CD14-positive monocyte (primary cell): ENCODE measurements around the gene PTRH1. TPM values are rescaled to one million over a fixed set of nuclear protein-coding genes. Genes with fewer than 3 reads are reported as not detected.

ENCODE experiments used
- DNase-seq, 3 donors: peaks; one replicate each; pipeline ENCODE4 v3.0.0-alpha.2; 2011 to 2022
- H2AFZ ChIP-seq: 2 replicates; pipeline ENCODE4 v1.6.0; 2012; ENCODE audit warnings: mild to moderate bottlenecking, low read depth, low read length, inconsistent platforms; ENCODE audit not compliant: insufficient read depth, poor library complexity, severe bottlenecking
- H3K27ac ChIP-seq, 2 donors: 1 replicate in 1 of 2; 2 replicates in 1 of 2; pipeline ENCODE4 v1.5.1; 2012 to 2013; ENCODE audit warnings: low read length in 2 of 2, control low read depth in 1 of 2, inconsistent platforms in 1 of 2, low read depth in 1 of 2, mild to moderate bottlenecking in 1 of 2
- H3K27me3 ChIP-seq, 2 donors: one replicate each; pipeline versions ENCODE4 v1.6.0 to v1.6.1; 2011 to 2013; ENCODE audit warnings: low read length in 2 of 2; ENCODE audit not compliant: control insufficient read depth in 2 of 2, insufficient read depth in 2 of 2
- H3K36me3 ChIP-seq, 2 donors: replicated peaks in 1 of 2; 1 replicate in 1 of 2; 2 replicates in 1 of 2; pipeline versions ENCODE4 v1.5.1 to v1.6.1; 2012 to 2013; ENCODE audit warnings: low read length in 2 of 2, control low read depth in 1 of 2, inconsistent platforms in 1 of 2, mild to moderate bottlenecking in 1 of 2; ENCODE audit not compliant: insufficient read depth in 2 of 2, control insufficient read depth in 1 of 2
- H3K4me1 ChIP-seq, 2 donors: 1 replicate in 1 of 2; 2 replicates in 1 of 2; pipeline versions ENCODE4 v1.5.1 to v1.6.1; 2012 to 2013; ENCODE audit warnings: low read length in 2 of 2, control low read depth in 1 of 2, inconsistent platforms in 1 of 2, mild to moderate bottlenecking in 1 of 2, moderate library complexity in 1 of 2; ENCODE audit not compliant: insufficient read depth in 2 of 2, control insufficient read depth in 1 of 2
- H3K4me2 ChIP-seq: replicated peaks from 2 replicates; pipeline ENCODE3; 2012; ENCODE audit warnings: low read length, moderate library complexity, mild to moderate bottlenecking; ENCODE audit not compliant: poor library complexity, severe bottlenecking; ENCODE audit errors: extremely low read depth
- H3K4me3 ChIP-seq, 3 experiments: fragments of 200-600 bp in 1 of 3; sonication (generic) in 1 of 3; replicated peaks in 1 of 3; 1 replicate in 2 of 3; 2 replicates in 1 of 3; pipeline ENCODE4 v1.5.1; 2011 to 2013; ENCODE audit warnings: low read length in 3 of 3, mild to moderate bottlenecking in 3 of 3, control low read depth in 2 of 3, low read depth in 2 of 3, inconsistent platforms in 1 of 3, moderate library complexity in 1 of 3
- H3K79me2 ChIP-seq: 2 replicates; pipeline ENCODE4 v1.6.0; 2012; ENCODE audit warnings: mild to moderate bottlenecking, control low read depth, inconsistent platforms, low read length, moderate library complexity; ENCODE audit not compliant: insufficient read depth
- H3K9ac ChIP-seq: 2 replicates; pipeline ENCODE4 v1.6.0; 2017; ENCODE audit warnings: low read length, mild to moderate bottlenecking; ENCODE audit not compliant: insufficient read depth, poor library complexity, severe bottlenecking
- H3K9me3 ChIP-seq, 2 donors: replicated peaks in 1 of 2; 1 replicate in 1 of 2; 2 replicates in 1 of 2; pipeline versions ENCODE4 v1.5.1 to v1.6.1; 2012 to 2013; ENCODE audit warnings: low read length in 2 of 2, control low read depth in 1 of 2; ENCODE audit not compliant: control insufficient read depth in 1 of 2, insufficient read depth in 1 of 2
- H4K20me1 ChIP-seq: 2 replicates; pipeline ENCODE4 v1.6.0; 2012; ENCODE audit warnings: mild to moderate bottlenecking, low read length, control low read depth, moderate library complexity; ENCODE audit not compliant: insufficient read depth
- H3K27ac Mint-ChIP-seq, 7 donors: one replicate each; pipeline ENCODE4 v1.8.0; 2020; ENCODE audit warnings: mild to moderate bottlenecking in 7 of 7, mixed read lengths in 7 of 7, moderate library complexity in 6 of 7, inconsistent platforms in 2 of 7
- H3K27me3 Mint-ChIP-seq, 3 donors: one replicate each; pipeline ENCODE4 v1.8.0; 2021 to 2022; ENCODE audit warnings: low read depth in 3 of 3, mild to moderate bottlenecking in 3 of 3, mixed read lengths in 3 of 3, moderate library complexity in 3 of 3, inconsistent platforms in 1 of 3
- H3K36me3 Mint-ChIP-seq, 2 donors: one replicate each; pipeline ENCODE4 v1.8.0; 2020; ENCODE audit warnings: mixed read lengths in 2 of 2, inconsistent platforms in 1 of 2, mild to moderate bottlenecking in 1 of 2
- H3K4me1 Mint-ChIP-seq: one replicate; pipeline ENCODE4 v1.8.0; 2020; ENCODE audit warnings: mild to moderate bottlenecking, mixed read lengths
- H3K4me3 Mint-ChIP-seq, 2 donors: one replicate each; pipeline ENCODE4 v1.8.0; 2020; ENCODE audit warnings: mild to moderate bottlenecking in 2 of 2, mixed read lengths in 2 of 2, moderate library complexity in 1 of 2
- H3K9me3 Mint-ChIP-seq, 7 donors: one replicate each; pipeline ENCODE4 v1.8.0; 2020 to 2022; ENCODE audit warnings: mixed read lengths in 7 of 7, mild to moderate bottlenecking in 6 of 7, moderate library complexity in 6 of 7, inconsistent platforms in 2 of 7
- WGBS: methylation state at CpG from one replicate; pipeline ENCODE4 v1.1.5; 2013; ENCODE audit warnings: missing lambda C conversion rate; ENCODE audit not compliant: insufficient coverage; 5-methylcytosine and 5-hydroxymethylcytosine counted together
- intact Hi-C, 2 donors: fragments of 100-400 bp; cut with micrococcal nuclease; formaldehyde crosslinking; loops; one replicate each; pipeline versions ENCODE4 v1.15.0 to v1.15.1; 2023
- polyA plus RNA-seq, 3 donors: library from polyadenylated mRNA; depleted of rRNA in 1 of 3; unstranded in 2 of 3; stranded (reverse) in 1 of 3; fragments of 300-500 nt in 2 of 3; fragments of >200 nt in 1 of 3; fragmentation: Illumina TruSeq in 2 of 3; gene quantifications; 1 replicate in 2 of 3; 2 replicates in 1 of 3; pipeline ENCODE4 v1.2.3, GENCODE V29; 2012 to 2021
- TF ChIP-seq, protein P1 (sequence below): fragments of 200-600 bp; IDR thresholded peaks from one replicate; pipeline ENCODE4 v1.8.0; 2022; ENCODE audit warnings: antibody characterized with exemption, mild to moderate bottlenecking

Gene PTRH1
- polyA plus RNA-seq, 3 donors: 6.9 to 19.9 (median 19.5) TPM

DNA sequence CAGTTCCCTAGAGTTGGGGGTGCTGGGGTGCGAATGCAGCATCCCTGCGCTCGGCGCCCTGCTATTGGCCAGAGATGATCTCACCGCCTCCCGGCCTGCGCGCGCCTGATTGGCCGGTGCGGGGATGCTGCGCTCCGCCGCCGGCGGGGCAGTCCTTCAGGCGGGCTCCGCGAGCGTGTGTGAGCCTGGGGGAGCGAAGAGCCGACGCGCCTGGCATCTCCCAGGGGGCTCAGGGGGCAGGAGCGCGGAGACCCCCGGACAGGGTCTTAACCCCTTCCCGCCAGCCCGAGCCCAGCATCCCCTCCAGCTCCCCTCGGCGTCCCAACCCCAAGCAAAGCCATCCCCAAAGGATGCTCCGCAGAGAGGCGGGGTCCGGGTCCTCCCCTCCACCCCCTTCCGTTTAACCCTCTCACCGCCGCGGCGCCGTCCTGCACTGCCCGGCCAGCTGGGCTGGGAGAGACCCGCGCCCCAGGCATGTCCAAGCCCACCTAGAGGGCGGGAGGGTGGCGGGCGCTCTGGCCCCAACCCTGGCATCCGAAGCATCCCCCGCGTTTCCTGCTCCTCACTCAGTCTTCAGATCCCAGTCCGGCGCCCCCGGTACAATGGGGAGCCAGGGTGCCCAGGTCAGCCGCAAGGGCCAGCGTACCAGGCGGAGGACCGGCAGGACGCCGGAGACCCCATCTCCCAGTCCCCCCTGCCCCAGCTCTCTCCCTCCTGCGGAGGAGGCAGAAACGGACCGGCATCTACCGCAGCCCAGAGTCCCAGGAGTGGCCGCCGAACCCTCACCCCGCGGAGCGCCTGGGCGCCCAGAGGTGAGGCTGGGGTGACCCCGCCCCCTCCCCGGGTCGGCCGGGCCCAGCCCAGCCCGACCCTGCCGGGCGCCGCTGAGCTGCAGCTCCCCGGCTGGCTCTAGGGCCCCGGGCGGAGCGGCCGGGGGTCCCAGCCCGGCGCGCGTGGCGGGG lies 38.9 kb upstream of the PTRH1 start:
- Mint-ChIP-seq H3K27ac (no peak overlapping the region), H3K36me3 (peaks cover 47 to 84% of the 10 kb centered on the region in 2 donors), H3K27me3 (peaks cover 0 to 1% (median 1%) of the 10 kb centered on the region in 3 donors), H3K4me1 (no peaks in the 10 kb centered on the region), H3K4me3 (no peak overlapping the region), H3K9me3 (no peaks in the 10 kb centered on the region)
- no peak for DNase-seq
- Histone ChIP-seq H3K27me3 (no peaks in the 10 kb centered on the region), H2AFZ (no peak overlapping the region), H3K4me3 (no peak overlapping the region), H3K79me2 (peaks cover 61% of the 10 kb centered on the region), H3K36me3 (peaks cover 65 to 92% of the 10 kb centered on the region in 2 donors), H3K27ac (no peak overlapping the region), H3K9me3 (no peaks in the 10 kb centered on the region), H3K4me1 (no peaks in the 10 kb centered on the region), H3K9ac (no peak overlapping the region), H3K4me2 (no peak overlapping the region), H4K20me1 (peaks cover 96% of the 10 kb centered on the region)
- intact Hi-C loops: no loop called here
- 97% methylated on average over 61 of the region's 86 CpGs for WGBS
- TF ChIP-seq, protein P1, sequence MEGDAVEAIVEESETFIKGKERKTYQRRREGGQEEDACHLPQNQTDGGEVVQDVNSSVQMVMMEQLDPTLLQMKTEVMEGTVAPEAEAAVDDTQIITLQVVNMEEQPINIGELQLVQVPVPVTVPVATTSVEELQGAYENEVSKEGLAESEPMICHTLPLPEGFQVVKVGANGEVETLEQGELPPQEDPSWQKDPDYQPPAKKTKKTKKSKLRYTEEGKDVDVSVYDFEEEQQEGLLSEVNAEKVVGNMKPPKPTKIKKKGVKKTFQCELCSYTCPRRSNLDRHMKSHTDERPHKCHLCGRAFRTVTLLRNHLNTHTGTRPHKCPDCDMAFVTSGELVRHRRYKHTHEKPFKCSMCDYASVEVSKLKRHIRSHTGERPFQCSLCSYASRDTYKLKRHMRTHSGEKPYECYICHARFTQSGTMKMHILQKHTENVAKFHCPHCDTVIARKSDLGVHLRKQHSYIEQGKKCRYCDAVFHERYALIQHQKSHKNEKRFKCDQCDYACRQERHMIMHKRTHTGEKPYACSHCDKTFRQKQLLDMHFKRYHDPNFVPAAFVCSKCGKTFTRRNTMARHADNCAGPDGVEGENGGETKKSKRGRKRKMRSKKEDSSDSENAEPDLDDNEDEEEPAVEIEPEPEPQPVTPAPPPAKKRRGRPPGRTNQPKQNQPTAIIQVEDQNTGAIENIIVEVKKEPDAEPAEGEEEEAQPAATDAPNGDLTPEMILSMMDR: no peak

DNA sequence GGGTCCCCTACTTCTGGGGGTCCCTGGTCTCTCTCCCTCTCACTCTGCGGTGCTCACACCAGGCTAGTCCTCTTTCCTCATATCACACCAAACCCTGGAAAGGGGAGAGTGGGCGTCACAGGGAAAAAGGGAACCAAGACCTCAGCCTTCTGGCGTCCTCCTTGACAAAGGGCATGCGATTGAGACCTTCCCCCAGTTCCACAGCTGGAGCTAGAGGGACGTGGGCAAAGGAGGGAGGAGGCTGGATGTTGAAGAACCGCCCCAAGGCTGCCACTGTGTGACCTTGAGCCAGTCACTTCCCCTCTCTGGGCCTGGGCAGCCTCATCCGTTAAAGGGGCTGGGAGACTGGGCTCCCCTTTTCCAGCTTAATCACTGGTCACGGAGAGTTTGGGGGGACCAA lies 38.2 kb upstream of the PTRH1 start:
- no peak for DNase-seq
- Histone ChIP-seq H3K27ac (peak overlapping the region in 1 of 2 donors; percentile 20), H3K4me3 (no peak overlapping the region), H3K79me2 (peaks cover 57% of the 10 kb centered on the region), H3K4me1 (no peaks in the 10 kb centered on the region), H3K27me3 (no peaks in the 10 kb centered on the region), H3K36me3 (peaks cover 68 to 92% of the 10 kb centered on the region in 2 donors), H3K9me3 (no peaks in the 10 kb centered on the region), H3K9ac (no peak overlapping the region), H4K20me1 (peaks cover 96% of the 10 kb centered on the region), H3K4me2 (no peak overlapping the region), H2AFZ (no peak overlapping the region)
- peak overlapping the region in 2 of 7 donors; percentile 31 to 33 for H3K27ac Mint-ChIP-seq
- H3K9me3 Mint-ChIP-seq: no peaks in the 10 kb centered on the region
- intact Hi-C loops: no loop called here
- TF ChIP-seq, protein P1: no peak
- H3K4me1 Mint-ChIP-seq: no peaks in the 10 kb centered on the region
- H3K36me3 Mint-ChIP-seq: peaks cover 48 to 84% of the 10 kb centered on the region in 2 donors
- 60% methylated on average over 3 of the region's 8 CpGs for WGBS
- no peak overlapping the region for H3K4me3 Mint-ChIP-seq
- H3K27me3 Mint-ChIP-seq: peaks cover 0 to 1% (median 1%) of the 10 kb centered on the region in 3 donors
